HepG2 (cell line): ENCODE measurements around the gene GNAI2. TPM values are rescaled to one million over a fixed set of nuclear protein-coding genes. Genes with fewer than 3 reads are reported as not detected.

Experiments used
- ARID2 ChIP-seq: sonication (generic); formaldehyde crosslinking; IDR thresholded peaks from 2 replicates; pipeline ENCODE4 v1.8.1; 2022; ENCODE audit warnings: mild to moderate bottlenecking, missing genetic modification reagents, borderline replicate concordance
- ARID4A ChIP-seq: sonication (generic); formaldehyde crosslinking; IDR thresholded peaks from 2 replicates; pipeline ENCODE4 v1.5.0; 2020; ENCODE audit warnings: mild to moderate bottlenecking, missing genetic modification reagents, borderline replicate concordance
- CEBPG ChIP-seq: IDR thresholded peaks from 2 replicates; pipeline ENCODE4 v1.6.1; 2016
- FOXK2 ChIP-seq: fragments of 450-650 bp; IDR thresholded peaks from 2 replicates; pipeline ENCODE4 v1.6.1; 2016
- HNF1B ChIP-seq: sonication (generic); formaldehyde crosslinking; IDR thresholded peaks from 2 replicates; pipeline ENCODE4 v1.5.1; 2020; ENCODE audit warnings: mild to moderate bottlenecking, moderate library complexity, missing genetic modification reagents
- KDM5B ChIP-seq: sonication (generic); formaldehyde crosslinking; IDR thresholded peaks from 2 replicates; pipeline ENCODE4 v1.4.0; 2020; ENCODE audit warnings: missing genetic modification reagents, mild to moderate bottlenecking, borderline replicate concordance
- MAF1 ChIP-seq: sonication (generic); formaldehyde crosslinking; IDR thresholded peaks from 2 replicates; pipeline ENCODE4 v1.5.0; 2020; ENCODE audit warnings: missing genetic modification reagents, borderline replicate concordance
- PRDM4 ChIP-seq: sonication (generic); formaldehyde crosslinking; IDR thresholded peaks from 2 replicates; pipeline ENCODE4 v1.9.0; 2021; ENCODE audit warnings: missing genetic modification reagents, borderline replicate concordance
- TOE1 ChIP-seq: sonication (generic); formaldehyde crosslinking; IDR thresholded peaks from 2 replicates; pipeline ENCODE4 v1.4.0; 2020; ENCODE audit warnings: mild to moderate bottlenecking, missing genetic modification reagents
- ZBTB7A ChIP-seq: sonication (generic); formaldehyde crosslinking; IDR thresholded peaks from 2 replicates; pipeline ENCODE4 v1.8.0; 2022; ENCODE audit warnings: mild to moderate bottlenecking, missing genetic modification reagents
- ZFAT ChIP-seq: sonication (generic); formaldehyde crosslinking; conservative IDR thresholded peaks from 2 replicates; pipeline ENCODE4 v1.8.1; 2023; ENCODE audit warnings: missing genetic modification reagents, inconsistent platforms
- ZNF546 ChIP-seq: sonication (generic); formaldehyde crosslinking; conservative IDR thresholded peaks from 2 replicates; pipeline ENCODE4 v1.8.1; 2023; ENCODE audit warnings: mild to moderate bottlenecking, missing genetic modification reagents
- ZNF605 ChIP-seq: sonication (generic); formaldehyde crosslinking; IDR thresholded peaks from 2 replicates; pipeline ENCODE4 v1.8.0; 2022; ENCODE audit warnings: mild to moderate bottlenecking, missing genetic modification reagents
- polyA plus RNA-seq, 8 experiments: library from polyadenylated mRNA; depleted of rRNA in 3 of 8; stranded (reverse) in 7 of 8; unstranded in 1 of 8; fragments of >200 nt; fragmentation: Illumina TruSeq in 4 of 8; extraction: Trizol in 4 of 8; gene quantifications; 2 replicates each; pipeline versions ENCODE4 v1.2.1 to v1.2.3, GENCODE V29; 2011 to 2016; ENCODE audit warnings: low read depth in 4 of 8, missing spikeins in 1 of 8, mixed read lengths in 1 of 8; ENCODE audit not compliant: insufficient read depth in 1 of 8
- total RNA-seq, 5 experiments: library from RNA; depleted of rRNA; stranded (reverse); fragments of >200 nt; fragmentation: Illumina TruSeq; extraction: Trizol; gene quantifications; 2 replicates each; pipeline ENCODE4 v1.2.3, GENCODE V29; 2016; ENCODE audit warnings: low read depth in 1 of 5
- TF ChIP-seq, protein P1 (sequence below): sonication (generic); formaldehyde crosslinking; IDR thresholded peaks from 2 replicates; pipeline ENCODE4 v1.5.1; 2020; ENCODE audit warnings: mild to moderate bottlenecking, missing genetic modification reagents, borderline replicate concordance

The GNAI2 gene
- total and polyA plus RNA-seq, 2 of the 13 experiments (the other 11 are each of a cell fraction or from before 2014, with no cell fraction given): 51.1 to 66.2 TPM

DNA sequence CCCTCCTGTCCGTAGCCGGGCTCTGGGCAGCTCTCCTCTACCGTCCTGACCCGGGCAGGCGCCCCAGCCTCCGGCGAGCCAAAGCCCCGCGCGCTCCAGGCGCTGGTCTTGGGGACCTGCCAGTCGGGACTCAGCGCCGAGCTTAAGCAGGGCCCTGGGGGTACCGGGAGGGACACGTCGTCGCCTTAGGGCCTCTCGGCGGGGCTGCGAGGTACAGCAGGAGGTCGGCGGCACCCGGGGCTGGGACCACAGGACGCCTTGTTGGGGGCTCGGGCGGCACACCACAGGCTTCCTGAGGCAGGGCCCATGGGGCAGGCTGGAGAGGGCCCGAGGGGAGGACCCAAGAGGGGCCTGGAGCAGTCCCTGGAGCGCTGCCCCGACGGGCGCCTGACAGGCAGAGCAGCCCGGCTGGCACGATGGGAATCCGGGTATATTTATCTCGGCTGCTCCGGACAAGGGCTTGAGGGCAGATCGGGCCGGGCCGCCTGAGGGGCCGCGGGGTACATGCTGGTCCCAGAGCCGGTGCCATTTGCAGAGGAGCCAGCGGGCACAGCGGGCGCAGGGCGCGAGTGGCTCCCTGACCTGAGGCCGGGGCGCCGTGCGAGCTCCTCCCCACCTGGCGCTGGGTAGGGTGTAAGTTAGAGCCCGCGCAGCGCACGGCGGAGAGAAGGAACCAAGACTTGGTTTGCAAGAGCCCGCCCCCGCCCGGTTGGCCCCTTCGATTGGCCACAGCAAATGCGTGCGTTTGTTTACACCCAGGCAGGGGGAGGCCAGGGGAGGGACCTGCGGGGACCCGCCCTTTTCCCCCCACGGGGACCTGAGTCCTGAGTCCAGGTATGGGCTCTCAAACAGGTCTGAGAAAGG is 30.4 kb upstream of the GNAI2 start (continued):
- TF ChIP-seq MAF1 (CRISPR knock-in tag) (no peak), ARID4A (peak; percentile 90), TOE1 (CRISPR knock-in tag) (no peak), ZFAT (no peak), ZNF605 (CRISPR knock-in tag) (no peak), HNF1B (CRISPR knock-in tag) (peak; percentile 65; the same call in 1 of the 2 replicates), PRDM4 (CRISPR knock-in tag) (no peak), ZNF546 (no peak), FOXK2 (no peak), ZBTB7A (CRISPR knock-in tag) (no peak), KDM5B (CRISPR knock-in tag) (peak; percentile 87), CEBPG (CRISPR knock-in tag) (0 out of 2 replicates have a peak, but pooled peaks have one; percentile 3), ARID2 (CRISPR knock-in tag) (no peak)
- TF ChIP-seq, protein P1, sequence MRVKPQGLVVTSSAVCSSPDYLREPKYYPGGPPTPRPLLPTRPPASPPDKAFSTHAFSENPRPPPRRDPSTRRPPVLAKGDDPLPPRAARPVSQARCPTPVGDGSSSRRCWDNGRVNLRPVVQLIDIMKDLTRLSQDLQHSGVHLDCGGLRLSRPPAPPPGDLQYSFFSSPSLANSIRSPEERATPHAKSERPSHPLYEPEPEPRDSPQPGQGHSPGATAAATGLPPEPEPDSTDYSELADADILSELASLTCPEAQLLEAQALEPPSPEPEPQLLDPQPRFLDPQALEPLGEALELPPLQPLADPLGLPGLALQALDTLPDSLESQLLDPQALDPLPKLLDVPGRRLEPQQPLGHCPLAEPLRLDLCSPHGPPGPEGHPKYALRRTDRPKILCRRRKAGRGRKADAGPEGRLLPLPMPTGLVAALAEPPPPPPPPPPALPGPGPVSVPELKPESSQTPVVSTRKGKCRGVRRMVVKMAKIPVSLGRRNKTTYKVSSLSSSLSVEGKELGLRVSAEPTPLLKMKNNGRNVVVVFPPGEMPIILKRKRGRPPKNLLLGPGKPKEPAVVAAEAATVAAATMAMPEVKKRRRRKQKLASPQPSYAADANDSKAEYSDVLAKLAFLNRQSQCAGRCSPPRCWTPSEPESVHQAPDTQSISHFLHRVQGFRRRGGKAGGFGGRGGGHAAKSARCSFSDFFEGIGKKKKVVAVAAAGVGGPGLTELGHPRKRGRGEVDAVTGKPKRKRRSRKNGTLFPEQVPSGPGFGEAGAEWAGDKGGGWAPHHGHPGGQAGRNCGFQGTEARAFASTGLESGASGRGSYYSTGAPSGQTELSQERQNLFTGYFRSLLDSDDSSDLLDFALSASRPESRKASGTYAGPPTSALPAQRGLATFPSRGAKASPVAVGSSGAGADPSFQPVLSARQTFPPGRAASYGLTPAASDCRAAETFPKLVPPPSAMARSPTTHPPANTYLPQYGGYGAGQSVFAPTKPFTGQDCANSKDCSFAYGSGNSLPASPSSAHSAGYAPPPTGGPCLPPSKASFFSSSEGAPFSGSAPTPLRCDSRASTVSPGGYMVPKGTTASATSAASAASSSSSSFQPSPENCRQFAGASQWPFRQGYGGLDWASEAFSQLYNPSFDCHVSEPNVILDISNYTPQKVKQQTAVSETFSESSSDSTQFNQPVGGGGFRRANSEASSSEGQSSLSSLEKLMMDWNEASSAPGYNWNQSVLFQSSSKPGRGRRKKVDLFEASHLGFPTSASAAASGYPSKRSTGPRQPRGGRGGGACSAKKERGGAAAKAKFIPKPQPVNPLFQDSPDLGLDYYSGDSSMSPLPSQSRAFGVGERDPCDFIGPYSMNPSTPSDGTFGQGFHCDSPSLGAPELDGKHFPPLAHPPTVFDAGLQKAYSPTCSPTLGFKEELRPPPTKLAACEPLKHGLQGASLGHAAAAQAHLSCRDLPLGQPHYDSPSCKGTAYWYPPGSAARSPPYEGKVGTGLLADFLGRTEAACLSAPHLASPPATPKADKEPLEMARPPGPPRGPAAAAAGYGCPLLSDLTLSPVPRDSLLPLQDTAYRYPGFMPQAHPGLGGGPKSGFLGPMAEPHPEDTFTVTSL (CRISPR knock-in tag): 0 out of 2 replicates have a peak, but pooled peaks have one; percentile 51
